ENCODE measurements around the gene EPYC.

EPYC gene

GRCh38 chr12:90936230-90937005 lies 68.4 kb downstream of the EPYC start:
- Histone ChIP-seq H3K9ac (ENCODE audit: low read depth, low read length, poor library complexity) (no peak overlapping the region), H3K4ac (ENCODE audit: low read length) (no peak overlapping the region), H3K4me2 (ENCODE audit: insufficient read depth, low read length, poor library complexity, severe bottlenecking) (no peak overlapping the region), H3K23ac (ENCODE audit: low read depth, low read length, poor library complexity) (no peak overlapping the region), H2BK120ac (ENCODE audit: low read depth, low read length) (no peak overlapping the region), H3K36me3 (replicated peaks in 1 of 2; ENCODE audit: control insufficient read depth in 2 of 2, insufficient read depth in 2 of 2, low read length in 2 of 2) (no peaks in the 10 kb centered on the region), H3K9me3 (replicated peaks in 1 of 2; ENCODE audit: control insufficient read depth in 2 of 2, insufficient read depth in 1 of 2, low read depth in 1 of 2, low read length in 2 of 2) (no peaks in the 10 kb centered on the region), H3K18ac (ENCODE audit: low read length) (no peak overlapping the region), H4K91ac (ENCODE audit: low read depth, low read length, poor library complexity) (no peak overlapping the region), H3K14ac (ENCODE audit: low read length) (no peak overlapping the region), H3K27me3 (ENCODE audit: control insufficient read depth in 3 of 3, insufficient read depth in 3 of 3, low read depth in 1 of 3, low read length in 3 of 3) (peaks cover 0 to 2% (median 0%) of the 10 kb centered on the region in 3 experiments), H2AFZ (ENCODE audit: low read length) (peak overlapping the region; percentile 35), H2BK12ac (ENCODE audit: low read length) (no peak overlapping the region), H2BK5ac (ENCODE audit: low read length) (no peak overlapping the region), H3K27ac (replicated peaks; ENCODE audit: low read length) (no peak overlapping the region), H4K8ac (ENCODE audit: low read depth, low read length) (no peak overlapping the region), H3K4me3 (ENCODE audit: low read length in 2 of 2) (no peak overlapping the region), H3K4me1 (ENCODE audit: control insufficient read depth in 2 of 2, insufficient read depth in 1 of 2, low read depth in 1 of 2, low read length in 2 of 2) (no peaks in the 10 kb centered on the region), H2AK5ac (ENCODE audit: low read depth, low read length) (no peak overlapping the region), H2BK15ac (ENCODE audit: low read length) (no peak overlapping the region), H3K79me1 (ENCODE audit: low read depth, low read length) (no peaks in the 10 kb centered on the region)
- no peak for DNase-seq (ENCODE audit: low spot score)
- no CpG with 5 or more reads among the region's 5 CpGs for WGBS, 2 donors (ENCODE audit: extremely low coverage in 2 of 2, insufficient read length in 2 of 2, insufficient replicate concordance in 1 of 2)

- Histone ChIP-seq H3K4me2 (ENCODE audit: insufficient read depth, low read length, poor library complexity, severe bottlenecking) (no peak overlapping the region), H3K79me1 (ENCODE audit: low read depth, low read length) (no peaks in the 10 kb centered on the region), H3K9me3 (replicated peaks in 1 of 2; ENCODE audit: control insufficient read depth in 2 of 2, insufficient read depth in 1 of 2, low read depth in 1 of 2, low read length in 2 of 2) (no peaks in the 10 kb centered on the region), H3K4ac (ENCODE audit: low read length) (no peak overlapping the region), H3K4me3 (ENCODE audit: low read length in 2 of 2) (no peak overlapping the region), H3K18ac (ENCODE audit: low read length) (no peak overlapping the region), H3K9ac (ENCODE audit: low read depth, low read length, poor library complexity) (no peak overlapping the region), H2AK5ac (ENCODE audit: low read depth, low read length) (no peak overlapping the region), H2BK5ac (ENCODE audit: low read length) (no peak overlapping the region), H2BK15ac (ENCODE audit: low read length) (no peak overlapping the region), H4K8ac (ENCODE audit: low read depth, low read length) (no peak overlapping the region), H2AFZ (ENCODE audit: low read length) (no peak overlapping the region), H2BK120ac (ENCODE audit: low read depth, low read length) (no peak overlapping the region), H3K14ac (ENCODE audit: low read length) (no peak overlapping the region), H2BK12ac (ENCODE audit: low read length) (no peak overlapping the region), H4K91ac (ENCODE audit: low read depth, low read length, poor library complexity) (no peak overlapping the region), H3K36me3 (replicated peaks in 1 of 2; ENCODE audit: control insufficient read depth in 2 of 2, insufficient read depth in 2 of 2, low read length in 2 of 2) (no peaks in the 10 kb centered on the region), H3K27ac (replicated peaks; ENCODE audit: low read length) (no peak overlapping the region), H3K23ac (ENCODE audit: low read depth, low read length, poor library complexity) (no peak overlapping the region), H3K4me1 (ENCODE audit: control insufficient read depth in 2 of 2, insufficient read depth in 1 of 2, low read depth in 1 of 2, low read length in 2 of 2) (no peaks in the 10 kb centered on the region), H3K27me3 (ENCODE audit: control insufficient read depth in 3 of 3, insufficient read depth in 3 of 3, low read depth in 1 of 3, low read length in 3 of 3) (no peaks in the 10 kb centered on the region)
- WGBS, 2 donors (ENCODE audit: extremely low coverage in 2 of 2, insufficient read length in 2 of 2, insufficient replicate concordance in 1 of 2): no CpG with 5 or more reads among the region's 5 CpGs
- no peak for DNase-seq (ENCODE audit: low spot score)
Observed at GRCh38 chr12:90925562-90925961, 79.2 kb downstream of the EPYC start.

- Histone ChIP-seq H3K4me2 (ENCODE audit: insufficient read depth, low read length, poor library complexity, severe bottlenecking) (no peak overlapping the region), H3K9me3 (replicated peaks in 1 of 2; ENCODE audit: control insufficient read depth in 2 of 2, insufficient read depth in 1 of 2, low read depth in 1 of 2, low read length in 2 of 2) (no peaks in the 10 kb centered on the region), H3K23ac (ENCODE audit: low read depth, low read length, poor library complexity) (no peak overlapping the region), H3K79me1 (ENCODE audit: low read depth, low read length) (no peaks in the 10 kb centered on the region), H2BK12ac (ENCODE audit: low read length) (no peak overlapping the region), H3K14ac (ENCODE audit: low read length) (no peak overlapping the region), H4K91ac (ENCODE audit: low read depth, low read length, poor library complexity) (no peak overlapping the region), H3K36me3 (replicated peaks in 1 of 2; ENCODE audit: control insufficient read depth in 2 of 2, insufficient read depth in 2 of 2, low read length in 2 of 2) (no peaks in the 10 kb centered on the region), H3K4ac (ENCODE audit: low read length) (no peak overlapping the region), H3K27ac (replicated peaks; ENCODE audit: low read length) (no peak overlapping the region), H3K9ac (ENCODE audit: low read depth, low read length, poor library complexity) (no peak overlapping the region), H2BK120ac (ENCODE audit: low read depth, low read length) (no peak overlapping the region), H2BK5ac (ENCODE audit: low read length) (no peak overlapping the region), H2BK15ac (ENCODE audit: low read length) (no peak overlapping the region), H2AK5ac (ENCODE audit: low read depth, low read length) (no peak overlapping the region), H4K8ac (ENCODE audit: low read depth, low read length) (no peak overlapping the region), H3K18ac (ENCODE audit: low read length) (no peak overlapping the region), H3K4me3 (ENCODE audit: low read length in 2 of 2) (no peak overlapping the region), H2AFZ (ENCODE audit: low read length) (no peak overlapping the region), H3K4me1 (ENCODE audit: control insufficient read depth in 2 of 2, insufficient read depth in 1 of 2, low read depth in 1 of 2, low read length in 2 of 2) (no peaks in the 10 kb centered on the region), H3K27me3 (ENCODE audit: control insufficient read depth in 3 of 3, insufficient read depth in 3 of 3, low read depth in 1 of 3, low read length in 3 of 3) (no peaks in the 10 kb centered on the region)
- no peak for DNase-seq (ENCODE audit: low spot score)
- WGBS, 2 donors (ENCODE audit: extremely low coverage in 2 of 2, insufficient read length in 2 of 2, insufficient replicate concordance in 1 of 2): no CpG with 5 or more reads among the region's 1 CpG
Observed at GRCh38 chr12:90924406-90924805, 80.4 kb downstream of the EPYC start.

- no peak overlapping the region for H3K4me2 ChIP-seq (ENCODE audit: insufficient read depth, low read length, poor library complexity, severe bottlenecking)
- H2BK5ac ChIP-seq (ENCODE audit: low read length): no peak overlapping the region
- H2BK12ac ChIP-seq (ENCODE audit: low read length): no peak overlapping the region
- no peak overlapping the region for H4K8ac ChIP-seq (ENCODE audit: low read depth, low read length)
- DNase-seq (ENCODE audit: low spot score): no peak
- no peaks in the 10 kb centered on the region for H3K27me3 ChIP-seq (ENCODE audit: control insufficient read depth in 3 of 3, insufficient read depth in 3 of 3, low read depth in 1 of 3, low read length in 3 of 3)
- H2BK15ac ChIP-seq (ENCODE audit: low read length): no peak overlapping the region
- no peak overlapping the region for H3K27ac ChIP-seq (replicated peaks; ENCODE audit: low read length)
- H3K4me3 ChIP-seq (ENCODE audit: low read length in 2 of 2): no peak overlapping the region
- H3K9me3 ChIP-seq (replicated peaks in 1 of 2; ENCODE audit: control insufficient read depth in 2 of 2, insufficient read depth in 1 of 2, low read depth in 1 of 2, low read length in 2 of 2): no peaks in the 10 kb centered on the region
- H3K4ac ChIP-seq (ENCODE audit: low read length): no peak overlapping the region
- H2BK120ac ChIP-seq (ENCODE audit: low read depth, low read length): no peak overlapping the region
- H3K4me1 ChIP-seq (ENCODE audit: control insufficient read depth in 2 of 2, insufficient read depth in 1 of 2, low read depth in 1 of 2, low read length in 2 of 2): no peaks in the 10 kb centered on the region
- no peaks in the 10 kb centered on the region for H3K79me1 ChIP-seq (ENCODE audit: low read depth, low read length)
- H3K14ac ChIP-seq (ENCODE audit: low read length): no peak overlapping the region
- no peak overlapping the region for H3K9ac ChIP-seq (ENCODE audit: low read depth, low read length, poor library complexity)
- no peaks in the 10 kb centered on the region for H3K36me3 ChIP-seq (replicated peaks in 1 of 2; ENCODE audit: control insufficient read depth in 2 of 2, insufficient read depth in 2 of 2, low read length in 2 of 2)
- H2AFZ ChIP-seq (ENCODE audit: low read length): no peak overlapping the region
- no peak overlapping the region for H2AK5ac ChIP-seq (ENCODE audit: low read depth, low read length)
- no peak overlapping the region for H3K18ac ChIP-seq (ENCODE audit: low read length)
- no peak overlapping the region for H4K91ac ChIP-seq (ENCODE audit: low read depth, low read length, poor library complexity)
- H3K23ac ChIP-seq (ENCODE audit: low read depth, low read length, poor library complexity): no peak overlapping the region
Observed at GRCh38 chr12:90922145-90922627, 82.6 kb downstream of the EPYC start.
